G401 (cell line): ENCODE data around the gene SLC22A4. TPM values are rescaled to one million over a fixed set of nuclear protein-coding genes. Genes with fewer than 3 reads are reported as not detected.

Experiments
- DNase-seq: peaks from one replicate; pipeline ENCODE4 v3.0.0-alpha.2; 2015; ENCODE audit warnings: low spot score
- in situ Hi-C: cut with HindIII; loops from 2 replicates; pipeline ENCODE4 v1.10.0; 2016; ENCODE audit warnings: low sequenced_read_pairs, mixed read lengths
- total RNA-seq: library from RNA; depleted of rRNA; stranded (reverse); fragments of >200 nt; shearing (Covaris generic); gene quantifications from 2 replicates; pipeline ENCODE4 v1.2.3, GENCODE V29; 2014

The SLC22A4 gene
- total RNA-seq, 1 experiment from 2014 or later: not detected

DNA sequence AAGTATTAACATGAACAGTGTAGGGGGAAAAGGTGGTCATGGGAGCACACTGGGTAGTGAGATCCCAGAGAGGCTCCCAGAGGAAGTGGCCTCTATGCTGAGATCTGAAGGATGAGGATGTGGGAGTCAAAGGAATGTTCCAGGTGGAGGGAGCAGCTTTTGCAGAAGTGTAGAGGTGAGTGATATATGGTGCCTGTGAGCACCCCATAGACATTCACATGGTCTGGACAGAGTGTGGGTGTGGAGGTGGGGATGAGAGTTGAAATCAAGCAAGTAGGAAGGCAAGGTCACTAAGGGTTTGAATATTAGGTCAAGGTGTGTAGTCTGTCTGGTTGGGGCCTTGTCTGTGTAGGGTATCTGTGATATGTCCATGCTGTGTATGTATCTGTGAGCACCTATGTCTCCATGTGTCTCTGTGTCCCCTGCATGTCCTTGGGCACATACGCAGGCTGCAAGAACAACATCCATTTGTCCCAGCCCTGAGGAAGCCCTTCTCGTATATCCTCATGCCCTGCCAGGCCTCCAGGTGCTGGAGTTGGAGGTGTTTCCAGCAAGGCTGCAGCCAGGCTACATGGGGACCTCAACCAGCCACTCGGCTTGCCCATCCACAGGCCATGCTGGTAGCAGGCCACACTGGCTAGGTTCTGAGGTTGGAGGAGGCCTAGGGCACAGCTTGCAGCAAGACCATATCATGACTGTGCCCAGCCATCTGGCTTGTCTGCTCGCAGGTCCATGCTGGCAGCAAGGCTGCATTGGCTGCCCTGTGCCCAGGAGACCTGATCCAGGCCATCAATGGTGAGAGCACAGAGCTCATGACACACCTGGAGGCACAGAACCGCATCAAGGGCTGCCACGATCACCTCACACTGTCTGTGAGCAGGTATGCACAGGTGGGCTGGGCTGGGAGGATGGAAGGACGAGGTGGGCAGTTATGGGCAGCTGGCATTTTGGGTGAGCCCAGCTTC, 32.0 kb upstream of the SLC22A4 start:
- in situ Hi-C loops: no loop called here
- DNase-seq: peak; percentile 85

DNA sequence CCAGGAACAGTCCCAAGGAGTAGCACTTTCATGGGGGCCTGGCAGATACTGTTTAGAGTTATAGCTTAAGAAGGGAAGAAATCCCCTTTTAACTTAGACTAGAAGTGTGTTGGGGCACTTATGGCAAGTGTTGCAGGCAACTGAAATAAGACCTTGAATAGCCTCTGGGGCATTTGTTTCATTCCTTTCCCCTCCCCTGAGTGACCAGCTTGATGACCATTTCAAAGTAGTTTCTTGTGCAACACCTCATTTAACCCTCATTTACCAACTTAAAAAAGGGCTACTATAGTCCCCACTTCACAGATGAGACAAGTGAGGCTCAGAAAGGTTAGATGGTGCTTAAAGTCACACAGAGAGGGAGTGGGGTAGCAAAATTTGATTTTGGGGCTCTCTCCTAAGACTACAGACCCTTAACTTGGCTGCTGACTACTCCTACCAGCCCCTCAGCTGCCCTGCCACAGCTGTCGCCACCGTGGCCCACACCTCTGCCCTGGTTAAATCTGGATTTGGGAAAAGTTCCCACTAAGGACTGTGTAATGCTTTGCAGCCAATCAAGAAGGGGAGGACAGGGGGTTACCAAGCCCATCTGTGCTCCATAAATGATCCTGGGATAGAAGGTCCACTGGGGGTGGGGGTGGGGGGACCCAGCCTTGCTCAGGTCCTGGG, 31.2 kb upstream of the SLC22A4 start:
- no peak for DNase-seq
- in situ Hi-C loops: no loop called here

DNA sequence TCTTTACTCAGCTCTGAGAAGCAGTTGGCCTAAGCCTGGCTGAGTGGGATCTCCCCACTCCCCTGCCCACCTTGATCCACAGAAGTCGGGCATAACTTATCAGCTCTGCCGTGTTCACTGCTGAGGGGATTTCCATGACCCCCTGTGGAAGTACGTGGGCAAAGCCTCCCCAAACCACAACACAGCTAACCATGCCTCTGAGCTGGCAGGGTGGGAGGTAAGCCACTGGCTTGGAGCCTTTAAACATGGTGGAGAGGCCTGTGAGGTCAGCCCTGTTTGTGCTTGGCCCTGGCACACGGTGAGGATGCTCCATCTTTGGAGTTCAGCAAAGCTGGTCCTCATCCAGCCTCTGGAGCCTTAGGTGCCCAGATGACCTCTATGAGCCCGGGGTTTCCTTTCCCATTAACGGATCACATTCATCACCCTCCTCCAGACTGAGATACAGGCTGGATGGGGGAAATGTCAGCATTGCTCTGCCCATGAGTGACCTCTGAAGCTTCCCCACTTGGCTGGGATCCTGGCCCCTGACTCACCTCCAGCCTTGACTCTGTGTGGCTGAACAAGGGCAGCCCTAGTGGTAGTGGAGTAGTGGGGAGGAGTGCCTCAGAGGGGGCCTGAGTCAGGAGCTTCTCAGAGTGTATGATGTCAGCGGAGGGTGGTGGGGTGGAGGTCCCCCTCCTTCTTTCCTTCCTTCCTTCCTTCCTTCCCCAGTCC, 30.5 kb upstream of the SLC22A4 start:
- DNase-seq: no peak
- in situ Hi-C loops: no loop called here

DNA sequence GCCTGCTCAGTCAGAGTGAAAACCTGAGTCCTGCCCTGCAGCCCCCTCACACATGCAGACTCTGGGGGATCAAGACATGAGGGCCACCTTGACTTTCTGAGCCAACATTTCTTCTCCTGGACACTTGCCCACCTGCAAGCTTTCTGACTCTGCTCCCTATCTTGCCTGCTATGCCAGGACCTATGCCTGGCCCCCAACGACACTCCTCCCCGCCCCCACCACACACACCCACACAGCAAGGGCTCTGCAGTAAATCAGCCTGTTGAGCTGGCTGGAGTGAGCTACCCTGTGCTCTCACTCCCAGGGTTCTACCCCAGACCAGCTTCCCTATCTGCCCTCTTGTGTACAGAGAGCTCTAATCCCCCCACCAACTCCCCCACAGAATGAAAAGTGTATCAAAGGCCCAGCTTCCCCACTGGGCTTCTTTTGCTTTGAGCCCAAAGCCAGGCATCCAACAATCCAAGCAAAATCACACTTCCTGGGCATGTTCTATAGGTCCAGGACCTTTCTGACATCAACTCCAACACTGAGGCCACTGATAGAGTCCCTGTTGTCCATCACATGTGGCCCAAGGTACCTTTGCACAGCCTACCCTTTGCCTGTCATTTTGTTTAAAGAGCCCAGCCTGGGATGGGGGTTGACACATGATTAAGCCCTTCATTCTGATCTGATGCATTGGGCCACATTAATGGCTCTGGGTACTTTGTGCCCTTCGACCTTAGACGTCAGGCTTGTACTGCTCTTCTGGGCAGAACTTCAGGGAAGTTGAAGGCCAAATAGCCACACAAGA, 29.5 kb upstream of the SLC22A4 start:
- DNase-seq: no peak
- in situ Hi-C loops: no loop called here

DNA sequence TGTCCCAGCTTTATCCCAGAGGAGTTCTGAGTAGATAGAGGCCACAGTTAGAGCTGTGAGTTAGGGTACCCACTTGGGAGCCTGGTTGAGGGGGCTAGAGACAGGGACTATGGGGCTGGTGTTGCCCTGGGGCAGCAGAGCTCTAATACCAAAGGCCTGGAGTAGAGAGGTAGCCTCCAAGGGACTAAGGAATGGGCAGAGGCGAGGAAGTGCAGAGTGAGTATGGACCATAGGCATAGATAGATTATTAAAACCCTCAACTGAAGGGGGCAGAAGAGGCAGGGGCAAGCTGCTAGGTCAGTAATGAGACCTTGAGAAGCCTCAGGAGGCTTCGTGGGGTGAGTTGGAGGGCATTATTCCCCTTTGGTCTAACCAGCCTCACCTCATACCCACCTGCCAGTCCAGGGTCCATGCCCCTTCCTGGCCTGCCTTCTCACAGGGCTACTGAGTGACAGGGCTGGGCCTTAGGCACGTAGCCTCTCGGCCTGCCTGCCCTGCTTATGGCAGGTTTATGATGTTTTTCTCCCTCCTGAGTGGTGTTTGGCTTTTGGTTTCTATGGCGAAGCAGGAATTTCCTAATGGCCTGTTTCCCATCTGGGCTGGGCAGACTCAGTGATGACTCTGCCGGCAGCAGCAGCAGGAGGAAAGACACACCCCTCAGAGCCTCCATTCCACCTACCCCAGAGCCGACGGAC, 28.7 kb upstream of the SLC22A4 start:
- in situ Hi-C loops: no loop called here
- no peak for DNase-seq

DNA sequence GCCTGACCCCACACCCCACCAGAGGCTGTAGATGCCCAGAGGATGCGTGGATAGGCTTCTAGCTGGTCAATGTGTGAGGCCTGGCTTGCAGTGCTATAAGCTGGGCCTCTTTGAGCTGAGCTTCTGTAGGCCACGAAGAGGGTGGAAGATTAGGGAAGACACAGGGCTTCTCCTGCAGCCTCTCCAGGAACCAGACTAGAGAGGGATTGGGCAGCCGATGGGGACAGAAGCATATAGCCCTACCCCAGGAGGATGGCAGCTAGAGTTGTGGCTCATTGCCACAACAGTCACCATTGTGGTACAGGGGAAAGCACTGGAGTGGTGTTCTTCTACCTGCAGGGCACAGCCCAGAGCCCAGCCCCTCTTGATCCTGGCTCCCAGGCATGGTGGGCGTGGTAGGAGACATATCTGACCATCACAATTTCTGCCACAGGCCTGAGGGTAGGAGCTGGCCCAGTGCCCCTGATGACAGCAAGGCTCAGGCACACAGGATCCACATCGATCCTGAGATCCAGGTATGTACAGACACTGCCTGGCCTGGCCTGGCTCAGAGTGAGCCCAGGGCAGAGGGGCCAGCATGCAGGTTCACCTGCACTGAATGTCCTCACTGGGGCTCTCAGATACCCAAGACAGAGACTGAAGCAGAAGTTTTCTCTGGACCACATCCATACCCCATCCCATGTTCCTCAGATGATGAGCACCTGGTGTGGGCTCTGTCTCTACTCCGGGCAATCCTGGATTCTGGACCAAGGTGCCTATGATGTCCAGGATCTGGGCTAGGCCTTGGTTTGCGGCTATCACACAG, 28.0 kb upstream of the SLC22A4 start:
- DNase-seq: no peak

DNA sequence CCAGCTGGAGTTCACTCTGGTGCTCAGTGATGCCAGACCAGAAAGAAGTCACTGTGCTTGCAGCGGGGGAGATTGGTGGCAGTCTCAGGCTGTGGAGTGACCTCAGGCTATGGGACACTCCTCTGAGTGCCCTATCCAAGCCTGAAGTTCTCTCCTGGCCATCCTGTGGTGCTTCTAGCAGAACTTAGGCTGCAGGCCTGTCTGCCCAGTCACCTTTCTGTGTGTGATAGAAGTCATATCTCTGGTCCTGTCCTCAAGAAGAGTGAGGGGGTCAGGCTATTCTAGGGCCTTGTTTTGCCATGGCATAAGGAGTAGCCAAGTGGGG, 27.4 kb upstream of the SLC22A4 start:
- DNase-seq: no peak
- in situ Hi-C loops: no loop called here

More for the DNA sequence above, 28.0 kb upstream of the SLC22A4 start:
- in situ Hi-C loops: no loop called here

DNA sequence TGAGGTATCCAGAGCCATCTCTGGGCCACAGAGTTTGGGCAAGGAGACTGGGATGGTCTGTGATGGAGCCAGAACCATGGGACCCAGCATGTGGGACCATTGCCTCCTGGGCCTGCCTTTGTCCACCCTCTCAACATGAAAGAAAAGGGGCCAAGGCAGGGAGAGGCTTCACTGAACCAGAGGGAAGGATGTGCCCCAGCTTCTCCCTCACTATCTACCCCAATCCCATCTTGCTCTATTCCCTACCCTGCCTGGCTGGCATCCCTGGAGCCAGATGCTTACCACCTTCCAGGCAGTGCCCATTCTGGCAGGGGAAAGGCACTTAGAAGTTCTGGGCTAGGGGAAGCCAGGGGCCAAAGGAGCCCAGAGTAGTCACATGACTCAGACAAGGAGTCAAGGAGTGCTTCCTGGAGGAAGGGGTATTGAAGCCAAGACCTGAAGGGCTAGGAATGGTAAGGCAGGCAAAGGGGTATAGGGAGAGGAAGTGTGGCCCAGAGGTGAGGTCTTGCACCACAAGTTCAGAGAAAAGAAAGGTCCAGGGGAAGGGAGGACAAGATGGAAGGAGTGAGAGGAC, 26.9 kb upstream of the SLC22A4 start:
- in situ Hi-C loops: no loop called here
- no peak for DNase-seq

DNA sequence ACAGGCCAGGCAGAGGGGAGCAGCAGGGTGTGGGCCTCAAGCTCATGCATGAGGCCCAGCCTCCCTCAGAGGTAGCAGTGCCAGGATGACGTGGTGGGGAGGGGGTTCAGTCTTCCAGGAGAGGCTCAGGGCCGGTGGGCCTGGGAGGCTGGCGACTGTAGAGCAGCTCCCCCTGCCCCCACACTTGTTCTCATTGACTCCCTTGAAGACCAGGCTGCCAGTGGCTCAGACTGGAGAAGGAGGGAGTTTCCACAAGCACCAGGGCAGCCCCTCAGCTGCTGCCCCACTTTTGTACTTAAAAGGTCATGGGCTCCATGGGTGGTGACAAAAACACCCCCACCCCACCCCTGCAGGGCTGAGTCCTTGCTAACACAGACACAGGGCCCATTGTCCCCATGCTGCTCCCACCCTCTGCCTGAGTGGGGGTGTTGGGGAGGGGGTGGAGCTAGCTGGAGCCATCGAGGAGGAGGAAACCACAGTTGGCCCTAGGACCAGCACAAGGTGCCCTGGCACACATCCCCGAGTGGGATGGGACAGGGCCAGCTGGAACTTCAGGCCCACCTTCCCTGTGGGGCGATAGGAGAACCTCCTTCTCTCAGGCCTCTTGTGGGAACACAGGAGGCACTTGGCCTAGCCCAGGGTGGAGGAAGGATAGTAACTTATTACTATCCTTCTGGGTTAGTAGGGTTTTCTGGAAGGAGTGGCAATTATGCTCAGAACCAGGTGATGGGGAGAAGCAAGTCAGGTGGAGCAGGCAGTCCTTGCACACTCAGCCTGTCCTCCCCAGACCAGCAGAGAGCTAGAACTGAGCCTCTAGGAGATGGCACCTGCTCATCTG, 26.0 kb upstream of the SLC22A4 start:
- no peak for DNase-seq

DNA sequence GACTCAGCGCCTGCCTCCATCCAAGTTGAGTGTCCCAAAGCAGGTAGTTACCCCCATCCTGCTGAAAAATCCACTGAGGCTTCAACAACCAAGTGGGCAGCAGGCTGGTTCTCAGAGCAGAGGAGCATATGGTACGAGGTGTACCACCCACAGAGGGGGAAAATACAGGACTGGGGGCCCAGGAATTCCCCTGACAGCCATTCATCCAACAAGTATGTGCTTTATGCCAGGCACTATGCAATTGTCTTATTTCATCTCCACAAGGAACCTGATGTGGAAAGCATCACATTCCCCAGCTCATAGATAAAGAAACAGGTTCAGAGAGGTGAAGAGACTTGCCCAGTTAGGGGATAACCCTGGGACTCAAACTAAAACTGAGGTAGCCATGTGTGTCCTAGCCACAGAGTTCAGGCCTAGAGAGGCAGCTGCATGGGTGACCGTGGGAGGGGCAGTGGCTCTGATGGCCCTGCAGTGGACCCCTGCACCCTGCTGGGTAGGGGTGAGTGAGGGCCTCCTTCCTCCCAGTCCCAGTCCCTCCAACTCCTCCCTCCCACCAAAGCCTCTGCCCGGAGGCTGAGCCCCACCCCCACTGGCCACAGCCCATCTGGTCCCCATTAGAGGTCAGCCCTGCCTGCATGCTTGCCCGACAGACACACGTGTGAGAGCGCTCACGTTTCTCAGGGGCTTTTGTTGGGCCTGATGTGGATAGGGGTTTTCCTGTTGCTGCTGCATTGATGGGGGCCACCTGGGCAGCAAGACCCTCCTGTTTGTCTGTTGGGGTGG, 25.2 kb upstream of the SLC22A4 start:
- in situ Hi-C loops: no loop called here
- DNase-seq: no peak

More for the DNA sequence above, 26.0 kb upstream of the SLC22A4 start:
- in situ Hi-C loops: no loop called here

DNA sequence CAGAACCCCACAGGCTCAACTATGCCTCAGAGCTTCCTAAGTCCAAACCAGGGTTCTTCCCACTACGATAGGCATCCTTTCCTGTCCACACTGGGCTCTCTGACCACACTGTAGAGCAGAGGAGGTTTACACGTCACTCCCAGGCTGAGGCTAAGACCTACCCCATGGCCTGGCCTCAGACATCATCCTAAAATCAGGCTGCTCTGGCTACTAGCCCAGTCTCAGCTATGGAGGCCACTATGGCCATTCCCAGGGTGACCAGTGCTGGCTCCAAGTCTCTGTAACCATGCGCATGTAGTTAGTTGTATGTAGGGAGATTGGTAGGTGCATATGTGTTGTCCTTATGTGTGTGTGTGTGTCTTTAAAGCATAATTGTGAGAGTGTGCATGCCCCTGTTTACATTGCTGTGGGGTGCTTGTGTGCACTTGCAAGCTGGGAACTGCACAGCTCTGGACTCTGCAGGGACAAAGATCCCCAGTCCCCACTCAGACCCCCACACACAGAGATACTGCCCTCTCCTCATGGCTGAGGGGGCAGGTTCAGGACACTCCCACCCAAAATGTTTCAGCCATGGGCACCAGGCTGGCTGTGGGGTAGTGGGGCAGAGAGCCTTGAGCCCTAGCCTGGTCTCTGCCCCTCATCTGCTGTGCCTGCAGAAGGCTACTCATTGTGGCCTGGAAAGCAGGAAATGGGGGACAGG, 24.4 kb upstream of the SLC22A4 start:
- in situ Hi-C loops: no loop called here
- DNase-seq: no peak

DNA sequence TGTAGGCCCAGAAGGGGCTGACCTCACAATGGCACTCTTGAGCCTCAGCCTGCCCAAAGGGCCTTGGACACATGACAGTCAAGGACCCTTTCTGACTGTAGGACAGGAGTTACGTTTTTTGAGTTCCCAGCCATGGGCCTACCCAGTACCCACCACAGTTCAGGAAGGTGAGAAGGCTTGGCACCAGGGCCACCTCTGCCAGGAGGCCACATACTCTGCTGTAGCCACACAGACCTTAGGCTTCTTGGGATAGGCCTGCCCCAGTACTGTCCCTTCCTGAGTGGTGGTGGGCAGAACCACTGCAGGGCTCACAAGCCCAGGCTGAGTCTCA, 23.9 kb upstream of the SLC22A4 start:
- in situ Hi-C loops: no loop called here

DNA sequence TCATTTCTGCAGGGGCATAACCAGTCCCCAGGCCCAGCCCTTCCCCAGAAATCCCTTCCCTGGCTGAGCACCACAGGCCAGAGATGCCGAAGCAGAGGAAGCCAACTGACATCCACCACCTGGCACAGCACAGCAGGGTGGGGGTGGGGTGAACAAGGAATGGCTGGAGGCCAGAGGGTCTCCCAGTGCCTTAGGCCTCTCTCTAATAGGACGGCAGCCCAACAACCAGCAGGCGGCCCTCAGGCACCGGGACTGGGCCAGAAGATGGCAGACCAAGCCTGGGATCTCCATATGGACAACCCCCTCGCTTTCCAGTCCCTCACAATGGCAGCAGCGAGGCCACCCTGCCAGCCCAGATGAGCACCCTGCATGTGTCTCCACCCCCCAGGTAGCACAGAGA, 23.5 kb upstream of the SLC22A4 start:
- DNase-seq: peak; percentile 77
- in situ Hi-C loops: no loop called here

More for the DNA sequence above, 23.9 kb upstream of the SLC22A4 start:
- DNase-seq: no peak

DNA sequence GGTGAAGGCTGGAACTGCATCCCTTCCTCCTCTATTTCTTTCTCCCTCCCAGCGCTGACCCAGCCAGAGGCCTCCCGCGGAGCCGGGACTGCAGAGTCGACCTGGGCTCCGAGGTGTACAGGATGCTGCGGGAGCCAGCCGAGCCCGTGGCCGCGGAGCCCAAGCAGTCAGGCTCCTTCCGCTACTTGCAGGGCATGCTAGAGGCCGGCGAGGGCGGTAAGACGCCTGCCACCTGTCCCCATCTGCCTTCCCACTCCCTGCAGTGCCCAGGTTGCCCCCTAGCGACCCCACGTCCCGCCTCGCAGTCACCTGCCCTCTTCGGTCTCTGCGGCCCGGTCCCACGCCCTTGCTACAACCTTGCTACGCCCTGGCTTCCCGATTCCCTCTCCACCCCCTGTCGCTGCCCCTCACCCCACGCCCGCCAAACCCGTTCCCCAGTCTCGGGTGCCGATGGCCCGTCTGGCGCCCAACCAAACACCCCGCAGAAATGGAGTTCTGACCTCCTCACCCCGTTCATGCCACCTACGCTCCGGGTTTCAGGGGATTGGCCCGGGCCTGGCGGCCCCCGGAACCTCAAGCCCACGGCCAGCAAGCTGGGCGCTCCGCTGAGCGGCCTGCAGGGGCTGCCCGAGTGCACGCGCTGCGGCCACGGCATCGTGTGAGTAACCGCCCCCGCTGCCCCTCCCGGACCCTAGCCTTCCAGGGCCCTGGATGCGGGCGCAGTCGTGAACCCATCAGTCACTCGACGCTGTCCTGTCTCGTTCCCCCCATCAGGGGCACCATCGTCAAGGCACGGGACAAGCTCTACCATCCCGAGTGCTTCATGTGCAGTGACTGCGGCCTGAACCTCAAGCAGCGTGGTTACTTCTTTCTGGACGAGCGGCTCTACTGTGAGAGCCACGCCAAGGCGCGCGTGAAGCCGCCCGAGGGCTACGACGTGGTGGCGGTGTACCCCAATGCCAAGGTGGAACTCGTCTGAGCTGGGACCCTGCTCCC, 22.6 kb upstream of the SLC22A4 start:
- DNase-seq: peak; percentile 34
- in situ Hi-C loops: no loop called here
